Measurements from ENCODE around the gene DBN1. TPM values are rescaled to one million over a fixed set of nuclear protein-coding genes. Genes with fewer than 3 reads are reported as not detected.

The DBN1 gene
- total and polyA plus RNA-seq, 2 donors (not counting 1 experiment from before 2014, with no cell fraction given) = 1.4 to 1.9 TPM

GRCh38 chr5:177456591-177456964, 16.9 kb downstream of the DBN1 start:
- intact Hi-C loops (cut with micrococcal nuclease) = loop anchor here (2.0 kb wide), 1 partner anchor 144 kb away; no protein-coding TSS in a partner anchor
- no peak overlapping the region for H3K4me3 ChIP-seq (ENCODE audit: control extremely low read depth in 1 of 5, extremely low read depth in 1 of 5, insufficient read depth in 1 of 5, low read depth in 2 of 5, low read length in 4 of 5)
- H3K27ac ChIP-seq (ENCODE audit: low read length in 2 of 2) = no peak overlapping the region
- H3K9ac ChIP-seq (ENCODE audit: low read length) = no peak overlapping the region
- ChIA-PET CTCF (interaction anchor here (0.9 to 21.3 kb wide), 15 partner anchors 9 to 137 kb away, joined by 3 to 628 read pairs (median 7); partner anchors contain the start of genes DBN1, DOK3, F12 and GRK6), POLR2A (interaction anchor here (0.7 to 6.7 kb wide), 4 partner anchors 25 to 138 kb away, joined by 3 to 87 read pairs (median 6); no protein-coding TSS in a partner anchor)
- Mint-ChIP-seq H3K27me3 (no peaks in the 10 kb centered on the region), H3K4me1 (peaks cover 27% of the 10 kb centered on the region), H3K4me3 (peak overlapping the region; percentile 93), H3K9me3 (ENCODE audit: insufficient read depth) (no peaks in the 10 kb centered on the region), H3K27ac (no peak overlapping the region)
- H3K79me2 ChIP-seq (ENCODE audit: control insufficient read depth, insufficient read depth, low read length) = peaks cover 17% of the 10 kb centered on the region
- peaks cover 17 to 31% of the 10 kb centered on the region in 2 donors for H3K4me1 ChIP-seq (ENCODE audit: control insufficient read depth in 2 of 2, insufficient read depth in 2 of 2, low read length in 2 of 2)
- peaks cover 0 to 4% (median 0%) of the 10 kb centered on the region in 3 donors for H3K9me3 ChIP-seq (ENCODE audit: control extremely low read depth in 1 of 3, control insufficient read depth in 2 of 3, insufficient read depth in 1 of 3, low read length in 2 of 3)
- no peaks in the 10 kb centered on the region for H3K36me3 ChIP-seq (replicated peaks in 1 of 2; ENCODE audit: control extremely low read depth in 1 of 2, control insufficient read depth in 1 of 2, extremely low read depth in 1 of 2, insufficient read depth in 2 of 2, low read length in 1 of 2)
- peaks cover 30% of the 10 kb centered on the region for H4K20me1 ChIP-seq (ENCODE audit: control insufficient read depth, insufficient read depth, low read length, poor library complexity, severe bottlenecking)
- no peak overlapping the region for H2AFZ ChIP-seq (ENCODE audit: insufficient read depth, low read depth, low read length, poor library complexity, severe bottlenecking)
- H3K4me2 ChIP-seq (replicated peaks; ENCODE audit: low read depth, low read length, poor library complexity, severe bottlenecking) = peak overlapping the region; percentile 99
- no peaks in the 10 kb centered on the region for H3K27me3 ChIP-seq (replicated peaks in 1 of 4; ENCODE audit: control extremely low read depth in 1 of 4, control insufficient read depth in 3 of 4, insufficient read depth in 4 of 4, low read length in 3 of 4)
- DNase-seq (no peak), ATAC-seq (ENCODE audit: low read depth) (no peak)
- TF ChIP-seq CTCF (IDR thresholded peaks at IDR 0.05) (peak; percentile 56), EZH2 (IDR thresholded peaks at IDR 0.05; ENCODE audit: borderline replicate concordance, insufficient read depth, low read depth, low read length, poor library complexity, severe bottlenecking) (no peak)
- WGBS (ENCODE audit: insufficient coverage) = 30% methylated on average over 7 of the region's 12 CpGs

Data from B cell (primary cell).